Upper lobe of left lung (tissue), 4 donors: ENCODE data around the gene AP1S3.

ENCODE experiments used
- EP300 ChIP-seq, 4 donors: sonication (generic); formaldehyde crosslinking; IDR thresholded peaks; one replicate each; pipeline ENCODE4 v1.5.1; 2017; ENCODE audit warnings: antibody characterized with exemption in 4 of 4, control low read depth in 2 of 4
- TF ChIP-seq, protein P1 (sequence below), 6 experiments: fragments of 450-650 bp in 4 of 6; fragments of 200-600 bp in 2 of 6; sonication (generic) in 2 of 6; IDR thresholded peaks; one replicate each; pipeline ENCODE4 v1.5.1; 2016 to 2019; ENCODE audit warnings: antibody characterized with exemption in 6 of 6

DNA sequence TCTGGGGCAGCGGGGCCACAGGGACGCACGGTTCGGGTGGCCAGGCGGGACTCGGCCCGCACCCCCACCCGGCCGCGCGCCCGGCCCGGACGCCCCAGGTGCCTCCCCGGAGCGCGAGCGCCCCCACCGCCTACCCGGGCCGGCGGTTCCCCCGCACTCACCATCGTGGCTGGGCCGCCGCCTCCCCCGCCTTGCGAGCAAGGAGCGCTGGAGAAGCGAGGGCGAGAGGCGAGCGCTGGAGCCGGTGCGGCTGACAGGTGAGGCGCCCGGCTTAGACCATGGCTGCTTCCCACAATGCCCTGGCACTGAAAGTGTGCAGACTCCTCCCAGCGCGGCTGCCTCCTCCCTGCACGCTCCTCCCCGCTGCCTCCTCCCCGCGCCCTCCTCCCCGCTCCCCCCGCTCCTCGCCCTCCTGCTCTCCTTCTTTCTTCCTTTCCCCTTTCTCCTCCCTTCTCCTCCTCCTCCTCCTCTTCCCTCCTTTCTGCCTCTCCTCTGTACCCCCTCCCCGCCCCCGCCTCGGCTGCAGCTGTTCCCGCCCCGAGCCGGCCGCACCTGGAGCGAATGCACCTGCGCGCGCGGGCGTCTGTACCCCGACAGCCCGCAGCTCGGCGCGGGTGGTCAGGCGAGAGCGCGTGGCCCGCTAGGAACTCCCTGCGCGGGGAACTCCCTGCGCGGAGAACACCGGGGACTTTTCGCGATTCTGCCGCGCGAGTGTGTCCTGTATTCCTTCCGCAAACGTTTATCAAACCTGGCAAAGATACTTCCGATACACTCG, at the start of gene AP1S3:
- TF ChIP-seq, protein P1, sequence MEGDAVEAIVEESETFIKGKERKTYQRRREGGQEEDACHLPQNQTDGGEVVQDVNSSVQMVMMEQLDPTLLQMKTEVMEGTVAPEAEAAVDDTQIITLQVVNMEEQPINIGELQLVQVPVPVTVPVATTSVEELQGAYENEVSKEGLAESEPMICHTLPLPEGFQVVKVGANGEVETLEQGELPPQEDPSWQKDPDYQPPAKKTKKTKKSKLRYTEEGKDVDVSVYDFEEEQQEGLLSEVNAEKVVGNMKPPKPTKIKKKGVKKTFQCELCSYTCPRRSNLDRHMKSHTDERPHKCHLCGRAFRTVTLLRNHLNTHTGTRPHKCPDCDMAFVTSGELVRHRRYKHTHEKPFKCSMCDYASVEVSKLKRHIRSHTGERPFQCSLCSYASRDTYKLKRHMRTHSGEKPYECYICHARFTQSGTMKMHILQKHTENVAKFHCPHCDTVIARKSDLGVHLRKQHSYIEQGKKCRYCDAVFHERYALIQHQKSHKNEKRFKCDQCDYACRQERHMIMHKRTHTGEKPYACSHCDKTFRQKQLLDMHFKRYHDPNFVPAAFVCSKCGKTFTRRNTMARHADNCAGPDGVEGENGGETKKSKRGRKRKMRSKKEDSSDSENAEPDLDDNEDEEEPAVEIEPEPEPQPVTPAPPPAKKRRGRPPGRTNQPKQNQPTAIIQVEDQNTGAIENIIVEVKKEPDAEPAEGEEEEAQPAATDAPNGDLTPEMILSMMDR (IDR thresholded peaks at IDR 0.05): peak in 2 of 6 experiments; percentile 14
- no peak for TF ChIP-seq EP300 (IDR thresholded peaks at IDR 0.05)
